ENCODE data around the gene ENOSF1.
A peak's percentile ranks its signal among the peaks of the same experiment; 100 is the strongest.

ENOSF1 gene

GRCh38 chr18:666628-667027, 45.8 kb downstream of the ENOSF1 start:
- Histone ChIP-seq H4K20me1 (ENCODE audit: insufficient read depth, low read length) (peaks cover 51% of the 10 kb centered on the region), H3K27me3 (ENCODE audit: insufficient read depth, low read length, poor library complexity) (no peaks in the 10 kb centered on the region), H3K9me3 (ENCODE audit: insufficient read depth, low read length, severe bottlenecking) (no peaks in the 10 kb centered on the region), H3K27ac (ENCODE audit: low read length) (no peak overlapping the region), H3K4me1 (ENCODE audit: insufficient read depth, low read length) (peaks cover 13% of the 10 kb centered on the region), H3K4me2 (ENCODE audit: insufficient read depth, low read length) (peak overlapping the region; percentile 3; the same call in 1 of the 2 replicates), H3K9ac (ENCODE audit: low read depth, low read length) (no peak overlapping the region), H3K79me2 (ENCODE audit: insufficient read depth, low read length) (peaks cover 54% of the 10 kb centered on the region), H2AFZ (ENCODE audit: low read depth, low read length) (no peak overlapping the region), H3K36me3 (ENCODE audit: insufficient read depth, low read length) (peaks cover 63% of the 10 kb centered on the region), H3K4me3 (ENCODE audit: low read depth in 1 of 2, low read length in 2 of 2) (no peak overlapping the region)
- no peak for TF ChIP-seq EZH2 (IDR thresholded peaks at IDR 0.05; ENCODE audit: borderline replicate concordance, low read depth, low read length, severe bottlenecking)
- TF ChIP-seq, protein P1, sequence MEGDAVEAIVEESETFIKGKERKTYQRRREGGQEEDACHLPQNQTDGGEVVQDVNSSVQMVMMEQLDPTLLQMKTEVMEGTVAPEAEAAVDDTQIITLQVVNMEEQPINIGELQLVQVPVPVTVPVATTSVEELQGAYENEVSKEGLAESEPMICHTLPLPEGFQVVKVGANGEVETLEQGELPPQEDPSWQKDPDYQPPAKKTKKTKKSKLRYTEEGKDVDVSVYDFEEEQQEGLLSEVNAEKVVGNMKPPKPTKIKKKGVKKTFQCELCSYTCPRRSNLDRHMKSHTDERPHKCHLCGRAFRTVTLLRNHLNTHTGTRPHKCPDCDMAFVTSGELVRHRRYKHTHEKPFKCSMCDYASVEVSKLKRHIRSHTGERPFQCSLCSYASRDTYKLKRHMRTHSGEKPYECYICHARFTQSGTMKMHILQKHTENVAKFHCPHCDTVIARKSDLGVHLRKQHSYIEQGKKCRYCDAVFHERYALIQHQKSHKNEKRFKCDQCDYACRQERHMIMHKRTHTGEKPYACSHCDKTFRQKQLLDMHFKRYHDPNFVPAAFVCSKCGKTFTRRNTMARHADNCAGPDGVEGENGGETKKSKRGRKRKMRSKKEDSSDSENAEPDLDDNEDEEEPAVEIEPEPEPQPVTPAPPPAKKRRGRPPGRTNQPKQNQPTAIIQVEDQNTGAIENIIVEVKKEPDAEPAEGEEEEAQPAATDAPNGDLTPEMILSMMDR (IDR thresholded peaks at IDR 0.05; ENCODE audit: borderline replicate concordance, extremely low read depth, low read length, poor library complexity, severe bottlenecking) = no peak
- no peak for DNase-seq
- no peak for ATAC-seq (ENCODE audit: insufficient read depth, low read depth)

DNA sequence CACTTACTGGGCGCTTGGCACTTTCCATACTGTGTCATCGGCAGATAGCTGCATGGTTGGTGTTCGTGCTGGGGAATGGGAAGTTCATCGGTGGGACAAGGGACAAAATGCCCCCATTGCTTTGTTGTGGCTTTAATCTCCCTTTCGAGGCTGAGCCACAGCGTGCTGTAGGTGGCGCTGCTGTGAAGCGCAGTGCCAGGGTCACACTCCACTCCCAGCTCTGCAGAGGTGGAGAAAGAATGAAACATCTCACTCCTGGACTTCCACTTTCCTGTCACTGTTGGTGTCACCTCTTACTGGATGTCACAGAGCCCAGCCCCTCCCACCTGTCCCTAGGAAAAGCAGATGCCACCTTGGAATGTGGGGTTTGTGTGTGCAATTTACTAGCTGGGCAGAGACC, 46.3 kb downstream of the ENOSF1 start:
- H3K4me1 ChIP-seq (ENCODE audit: insufficient read depth, low read length) = peaks cover 17% of the 10 kb centered on the region
- no peak overlapping the region for H3K9ac ChIP-seq (ENCODE audit: low read depth, low read length)
- TF ChIP-seq, protein P1 (IDR thresholded peaks at IDR 0.05; ENCODE audit: borderline replicate concordance, extremely low read depth, low read length, poor library complexity, severe bottlenecking) = peak; percentile 69
- no peak for TF ChIP-seq EZH2 (IDR thresholded peaks at IDR 0.05; ENCODE audit: borderline replicate concordance, low read depth, low read length, severe bottlenecking)
- no peak overlapping the region for H2AFZ ChIP-seq (ENCODE audit: low read depth, low read length)
- peaks cover 63% of the 10 kb centered on the region for H3K36me3 ChIP-seq (ENCODE audit: insufficient read depth, low read length)
- peaks cover 51% of the 10 kb centered on the region for H4K20me1 ChIP-seq (ENCODE audit: insufficient read depth, low read length)
- H3K4me3 ChIP-seq (ENCODE audit: low read depth in 1 of 2, low read length in 2 of 2) = no peak overlapping the region
- H3K9me3 ChIP-seq (ENCODE audit: insufficient read depth, low read length, severe bottlenecking) = no peaks in the 10 kb centered on the region
- peaks cover 58% of the 10 kb centered on the region for H3K79me2 ChIP-seq (ENCODE audit: insufficient read depth, low read length)
- no peak for DNase-seq
- H3K27me3 ChIP-seq (ENCODE audit: insufficient read depth, low read length, poor library complexity) = no peaks in the 10 kb centered on the region
- no peak overlapping the region for H3K27ac ChIP-seq (ENCODE audit: low read length)
- ATAC-seq (ENCODE audit: insufficient read depth, low read depth) = peak; percentile 62
- peak overlapping the region; percentile 3; the same call in 1 of the 2 replicates for H3K4me2 ChIP-seq (ENCODE audit: insufficient read depth, low read length)

- Histone ChIP-seq H3K79me2 (ENCODE audit: insufficient read depth, low read length) (peaks cover 67% of the 10 kb centered on the region), H2AFZ (ENCODE audit: low read depth, low read length) (no peak overlapping the region), H3K36me3 (ENCODE audit: insufficient read depth, low read length) (peaks cover 60% of the 10 kb centered on the region), H3K4me2 (ENCODE audit: insufficient read depth, low read length) (peak overlapping the region; percentile 18; the same call in 1 of the 2 replicates), H3K4me3 (ENCODE audit: low read depth in 1 of 2, low read length in 2 of 2) (peak overlapping the region in 1 of 2 experiments; percentile 29; a peak in 2 of 4 replicates), H3K27ac (ENCODE audit: low read length) (no peak overlapping the region), H3K4me1 (ENCODE audit: insufficient read depth, low read length) (peaks cover 41% of the 10 kb centered on the region), H3K27me3 (ENCODE audit: insufficient read depth, low read length, poor library complexity) (no peaks in the 10 kb centered on the region), H4K20me1 (ENCODE audit: insufficient read depth, low read length) (peaks cover 38% of the 10 kb centered on the region), H3K9me3 (ENCODE audit: insufficient read depth, low read length, severe bottlenecking) (no peaks in the 10 kb centered on the region), H3K9ac (ENCODE audit: low read depth, low read length) (no peak overlapping the region)
- TF ChIP-seq, protein P1 (IDR thresholded peaks at IDR 0.05; ENCODE audit: borderline replicate concordance, extremely low read depth, low read length, poor library complexity, severe bottlenecking) = no peak
- TF ChIP-seq EZH2 (IDR thresholded peaks at IDR 0.05; ENCODE audit: borderline replicate concordance, low read depth, low read length, severe bottlenecking) = no peak
- DNase-seq (no peak), ATAC-seq (ENCODE audit: insufficient read depth, low read depth) (no peak)
Measured at GRCh38 chr18:662197-662596, 50.2 kb downstream of the ENOSF1 start.
